ENCODE measurements around the gene ARMC9.

Gene ARMC9

DNA sequence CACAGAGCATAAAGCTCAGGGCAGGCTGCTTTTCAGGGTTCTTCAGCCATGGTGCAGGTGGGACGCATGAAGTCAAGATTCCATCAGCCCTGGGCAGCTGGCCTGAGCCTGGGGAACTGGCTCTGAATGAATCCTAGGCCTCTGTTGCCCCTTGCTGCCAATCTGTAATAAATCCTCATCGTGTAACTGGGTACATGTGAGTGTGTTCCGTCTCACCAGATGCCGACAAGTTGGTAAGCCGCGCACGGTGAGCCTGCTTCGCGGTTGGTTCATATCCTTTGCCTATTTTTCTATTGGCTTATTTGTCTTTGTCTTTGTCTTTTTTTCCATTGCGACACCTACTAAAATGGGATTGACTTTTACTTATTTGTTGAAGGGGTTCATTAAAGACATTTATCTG is 224.7 kb downstream of the ARMC9 start:
- TF ChIP-seq, protein P1, sequence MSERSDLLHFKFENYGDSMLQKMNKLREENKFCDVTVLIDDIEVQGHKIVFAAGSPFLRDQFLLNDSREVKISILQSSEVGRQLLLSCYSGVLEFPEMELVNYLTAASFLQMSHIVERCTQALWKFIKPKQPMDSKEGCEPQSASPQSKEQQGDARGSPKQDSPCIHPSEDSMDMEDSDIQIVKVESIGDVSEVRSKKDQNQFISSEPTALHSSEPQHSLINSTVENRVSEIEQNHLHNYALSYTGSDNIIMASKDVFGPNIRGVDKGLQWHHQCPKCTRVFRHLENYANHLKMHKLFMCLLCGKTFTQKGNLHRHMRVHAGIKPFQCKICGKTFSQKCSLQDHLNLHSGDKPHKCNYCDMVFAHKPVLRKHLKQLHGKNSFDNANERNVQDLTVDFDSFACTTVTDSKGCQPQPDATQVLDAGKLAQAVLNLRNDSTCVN (tag by site-specific recombination; optimal IDR thresholded peaks at IDR 0.05), result no peak
- TF ChIP-seq ZNF791 (tag by site-specific recombination; IDR thresholded peaks at IDR 0.05), result no peak
- no peak for TF ChIP-seq ZNF394 (tag by site-specific recombination; IDR thresholded peaks at IDR 0.05; ENCODE audit: borderline replicate concordance)
- TF ChIP-seq OVOL3 (tag by site-specific recombination; IDR thresholded peaks at IDR 0.05), result no peak
- TF ChIP-seq ZEB2 (tag by site-specific recombination; IDR thresholded peaks at IDR 0.05), result no peak
- TF ChIP-seq ZFP37 (tag by site-specific recombination; IDR thresholded peaks at IDR 0.05), result no peak
- TF ChIP-seq ZNF623 (tag by site-specific recombination; IDR thresholded peaks at IDR 0.05), result no peak
- TF ChIP-seq REPIN1 (tag by site-specific recombination; IDR thresholded peaks at IDR 0.05; ENCODE audit: low read depth), result no peak
- TF ChIP-seq SP3 (tag by site-specific recombination; IDR thresholded peaks at IDR 0.05), result no peak
- TF ChIP-seq IKZF3 (tag by site-specific recombination; IDR thresholded peaks at IDR 0.05), result no peak
- no peak overlapping the region for H3K27ac ChIP-seq (ENCODE audit: extremely low read depth, low read depth, low read length)
- H3K4me1 ChIP-seq (ENCODE audit: control insufficient read depth, insufficient read depth, low read length), result no peaks in the 10 kb centered on the region
- ChIA-PET CTCF (no interaction called here), POLR2A (no interaction called here)
- H3K4me3 ChIP-seq (ENCODE audit: low read depth, low read length), result no peak overlapping the region
- no peaks in the 10 kb centered on the region for H3K9me3 ChIP-seq (ENCODE audit: control insufficient read depth, insufficient read depth, low read depth, low read length)
- H3K36me3 ChIP-seq (ENCODE audit: control insufficient read depth in 2 of 2, insufficient read depth in 1 of 2, low read length in 2 of 2), result no peaks in the 10 kb centered on the region
